WTC11 (cell line): Measurements from ENCODE around the gene ZNF135. TPM values are rescaled to one million over a fixed set of nuclear protein-coding genes. Genes with fewer than 3 reads are reported as not detected.
A peak's percentile ranks its signal among the peaks of the same experiment; 100 is the strongest.

Source experiments
- ATAC-seq: fragments of 200-7000 bp; cut with Tn5 transposase; 2 replicates; pipeline ENCODE4 v1.10.0; 2021; ENCODE audit warnings: mild to moderate bottlenecking, moderate library complexity
- CTCF ChIA-PET: fragments of 300-600 bp; sonication (Branson Sonifier 250); formaldehyde crosslinking; loops from one replicate; lab custom pipeline; 2021; ENCODE audit warnings: antibody characterized with exemption; lab: Charles Lee
- POLR2A ChIA-PET: fragments of 350-600 bp; sonication (Branson Sonifier 250); formaldehyde crosslinking; loops from one replicate; lab custom pipeline; 2021; ENCODE audit warnings: antibody characterized with exemption; lab: Charles Lee
- DNase-seq: peaks from one replicate; pipeline ENCODE4 v3.0.0; 2021; ENCODE audit warnings: low spot score
- H3K27ac Mint-ChIP-seq: 2 replicates; pipeline ENCODE4 v1.8.0; 2021; ENCODE audit warnings: mixed read lengths
- H3K27me3 Mint-ChIP-seq: 2 replicates; pipeline ENCODE4 v1.8.0; 2021; ENCODE audit warnings: low read depth, mild to moderate bottlenecking, moderate library complexity, mixed read lengths
- H3K36me3 Mint-ChIP-seq: 2 replicates; pipeline ENCODE4 v1.8.0; 2021; ENCODE audit warnings: mixed read lengths
- H3K4me1 Mint-ChIP-seq: 2 replicates; pipeline ENCODE4 v1.8.0; 2022; ENCODE audit warnings: mixed read lengths
- H3K4me3 Mint-ChIP-seq: 2 replicates; pipeline ENCODE4 v1.8.0; 2021; ENCODE audit warnings: mild to moderate bottlenecking, moderate library complexity, mixed read lengths
- H3K9me3 Mint-ChIP-seq: 2 replicates; pipeline ENCODE4 v1.8.0; 2021; ENCODE audit warnings: mixed read lengths
- CREB1 ChIP-seq: sonication (generic); formaldehyde crosslinking; IDR thresholded peaks from 2 replicates; pipeline ENCODE4 v1.8.0; 2023; ENCODE audit warnings: mild to moderate bottlenecking, missing genetic modification reagents
- ETV6 ChIP-seq: sonication (generic); formaldehyde crosslinking; IDR thresholded peaks from 2 replicates; pipeline ENCODE4 v1.8.1; 2022; ENCODE audit warnings: mild to moderate bottlenecking, missing genetic modification reagents
- HMGA2 ChIP-seq: fragments of 250-450 bp; sonication (Bioruptor Pico); IDR thresholded peaks from 2 replicates; pipeline ENCODE4 v1.4.0; 2021; ENCODE audit warnings: mild to moderate bottlenecking, moderate library complexity
- JUN ChIP-seq: sonication (generic); formaldehyde crosslinking; IDR thresholded peaks from 2 replicates; pipeline ENCODE4 v1.8.0; 2023; ENCODE audit warnings: mild to moderate bottlenecking, missing genetic modification reagents
- NFYB ChIP-seq: sonication (generic); formaldehyde crosslinking; conservative IDR thresholded peaks from 2 replicates; pipeline ENCODE4 v1.8.0; 2022; ENCODE audit warnings: low read depth, missing genetic modification reagents
- NR2C2 ChIP-seq: sonication (generic); formaldehyde crosslinking; IDR thresholded peaks from 2 replicates; pipeline ENCODE4 v1.8.0; 2022; ENCODE audit warnings: mild to moderate bottlenecking, missing genetic modification reagents
- OVOL2 ChIP-seq: fragments of 250-450 bp; sonication (Bioruptor Pico); IDR thresholded peaks from 2 replicates; pipeline ENCODE4 v1.9.0; 2021; ENCODE audit warnings: mild to moderate bottlenecking, borderline replicate concordance
- TEAD4 ChIP-seq: sonication (generic); formaldehyde crosslinking; IDR thresholded peaks from 2 replicates; pipeline ENCODE4 v1.8.0; 2022; ENCODE audit warnings: mild to moderate bottlenecking, missing genetic modification reagents
- TP53 ChIP-seq: sonication (generic); formaldehyde crosslinking; IDR thresholded peaks from 2 replicates; pipeline ENCODE4 v1.8.1; 2023; ENCODE audit warnings: mild to moderate bottlenecking, missing genetic modification reagents
- ZNF219 ChIP-seq: sonication (generic); formaldehyde crosslinking; IDR thresholded peaks from 2 replicates; pipeline ENCODE4 v1.8.0; 2023; ENCODE audit warnings: missing genetic modification reagents, mild to moderate bottlenecking, borderline replicate concordance
- ZNF671 ChIP-seq: fragments of 250-450 bp; sonication (Bioruptor Pico); IDR thresholded peaks from 2 replicates; pipeline ENCODE4 v1.8.0; 2021; ENCODE audit warnings: mild to moderate bottlenecking
- total RNA-seq: library from RNA; stranded (reverse); gene quantifications from 3 replicates; pipeline ENCODE4 v1.2.3, GENCODE V29; 2021
- TF ChIP-seq, protein P1 (sequence below): fragments of 250-450 bp; sonication (Bioruptor Pico); conservative IDR thresholded peaks from 2 replicates; pipeline ENCODE4 v1.9.0; 2021; ENCODE audit warnings: mild to moderate bottlenecking
- TF ChIP-seq, protein P2 (sequence below): sonication (generic); formaldehyde crosslinking; IDR thresholded peaks from 2 replicates; pipeline ENCODE4 v1.8.0; 2022; ENCODE audit warnings: mild to moderate bottlenecking, missing genetic modification reagents
- TF ChIP-seq, protein P3 (sequence below): fragments of 250-450 bp; sonication (Bioruptor Pico); IDR thresholded peaks from 2 replicates; pipeline ENCODE4 v2.1.2; 2022; ENCODE audit warnings: mild to moderate bottlenecking, moderate library complexity
- TF ChIP-seq, protein P4 (sequence below): sonication (generic); formaldehyde crosslinking; conservative IDR thresholded peaks from 2 replicates; pipeline ENCODE4 v1.8.1; 2023; ENCODE audit warnings: mild to moderate bottlenecking, low read depth, missing genetic modification reagents, moderate library complexity
- TF ChIP-seq, protein P5 (sequence below): sonication (generic); formaldehyde crosslinking; IDR thresholded peaks from 2 replicates; pipeline ENCODE4 v1.8.1; 2023; ENCODE audit warnings: mild to moderate bottlenecking, missing genetic modification reagents, borderline replicate concordance
- TF ChIP-seq, protein P6 (sequence below): fragments of 250-450 bp; sonication (Bioruptor Pico); IDR thresholded peaks from 2 replicates; pipeline ENCODE4 v1.8.0; 2021; ENCODE audit warnings: mild to moderate bottlenecking
- TF ChIP-seq, protein P7 (sequence below): fragments of 200-600 bp; IDR thresholded peaks from 2 replicates; pipeline ENCODE4 v1.8.0; 2022; ENCODE audit warnings: antibody characterized with exemption

The ZNF135 gene
- total RNA-seq, 1 experiment from 2014 or later: 5.6 TPM

DNA sequence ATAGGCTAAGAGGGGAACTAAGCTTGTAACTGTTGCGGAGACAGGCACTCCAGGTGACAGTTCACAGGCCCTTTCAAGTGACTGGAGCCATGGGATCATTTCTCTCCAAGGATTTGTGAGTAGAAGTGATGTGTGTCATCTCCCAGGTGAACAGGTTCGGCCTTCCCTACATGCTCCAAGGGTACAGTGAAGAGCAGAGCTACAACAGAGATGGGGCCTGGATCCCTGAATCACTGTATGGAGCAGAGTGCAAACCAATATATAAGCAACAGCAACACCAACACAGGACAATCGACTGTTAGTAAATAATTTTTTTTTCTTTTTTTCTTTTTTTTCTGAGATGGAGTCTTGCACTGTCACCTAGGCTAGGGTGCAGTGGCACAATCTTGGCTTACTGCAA, 23.9 kb downstream of the ZNF135 start:
- peaks cover 9% of the 10 kb centered on the region for H3K27me3 Mint-ChIP-seq
- no peak for TF ChIP-seq CREB1 (CRISPR knock-in tag)
- TF ChIP-seq TP53 (CRISPR knock-in tag): no peak
- TF ChIP-seq, protein P1, sequence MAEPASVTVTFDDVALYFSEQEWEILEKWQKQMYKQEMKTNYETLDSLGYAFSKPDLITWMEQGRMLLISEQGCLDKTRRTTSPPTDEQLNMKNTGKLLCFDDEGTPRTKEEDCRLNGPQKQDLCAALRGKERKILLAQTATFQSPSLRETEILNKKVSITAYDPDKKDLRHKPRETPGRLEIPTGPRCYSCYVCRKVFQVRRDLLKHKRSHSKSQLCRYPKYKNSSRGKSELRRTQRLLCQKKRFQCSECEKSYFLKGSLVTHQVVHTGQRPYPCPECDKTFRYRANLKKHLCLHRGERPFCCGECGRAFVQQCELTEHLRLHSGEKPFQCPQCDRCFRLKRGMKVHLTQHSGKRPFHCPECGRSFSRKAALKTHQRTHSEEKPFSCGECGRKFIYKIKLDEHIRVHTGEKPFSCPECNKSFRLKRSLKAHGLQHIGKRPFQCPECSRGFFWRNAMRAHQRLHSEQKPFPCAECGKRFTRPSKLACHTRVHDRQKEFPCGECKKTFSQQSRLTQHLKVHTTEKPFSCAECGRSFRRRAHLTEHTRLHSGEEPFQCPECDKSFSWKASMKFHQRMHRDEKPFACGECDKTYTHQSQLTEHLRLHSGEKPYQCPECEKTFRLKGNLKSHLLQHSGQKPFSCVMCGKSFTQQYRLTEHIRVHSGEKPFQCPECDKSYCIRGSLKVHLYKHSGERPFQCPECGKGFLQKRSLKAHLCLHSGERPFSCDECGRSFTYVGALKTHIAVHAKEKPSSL (CRISPR knock-in tag): no peak
- TF ChIP-seq ETV6 (CRISPR knock-in tag): no peak
- no peak for TF ChIP-seq ZNF219 (CRISPR knock-in tag)
- no peak for TF ChIP-seq OVOL2 (CRISPR knock-in tag)
- TF ChIP-seq NFYB (CRISPR knock-in tag): no peak
- TF ChIP-seq, protein P2, sequence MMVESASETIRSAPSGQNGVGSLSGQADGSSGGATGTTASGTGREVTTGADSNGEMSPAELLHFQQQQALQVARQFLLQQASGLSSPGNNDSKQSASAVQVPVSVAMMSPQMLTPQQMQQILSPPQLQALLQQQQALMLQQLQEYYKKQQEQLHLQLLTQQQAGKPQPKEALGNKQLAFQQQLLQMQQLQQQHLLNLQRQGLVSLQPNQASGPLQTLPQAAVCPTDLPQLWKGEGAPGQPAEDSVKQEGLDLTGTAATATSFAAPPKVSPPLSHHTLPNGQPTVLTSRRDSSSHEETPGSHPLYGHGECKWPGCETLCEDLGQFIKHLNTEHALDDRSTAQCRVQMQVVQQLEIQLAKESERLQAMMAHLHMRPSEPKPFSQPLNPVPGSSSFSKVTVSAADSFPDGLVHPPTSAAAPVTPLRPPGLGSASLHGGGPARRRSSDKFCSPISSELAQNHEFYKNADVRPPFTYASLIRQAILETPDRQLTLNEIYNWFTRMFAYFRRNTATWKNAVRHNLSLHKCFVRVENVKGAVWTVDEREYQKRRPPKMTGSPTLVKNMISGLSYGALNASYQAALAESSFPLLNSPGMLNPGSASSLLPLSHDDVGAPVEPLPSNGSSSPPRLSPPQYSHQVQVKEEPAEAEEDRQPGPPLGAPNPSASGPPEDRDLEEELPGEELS: no peak
- no peak for TF ChIP-seq NR2C2
- no peak for TF ChIP-seq TEAD4
- TF ChIP-seq ZNF671 (CRISPR knock-in tag): no peak
- TF ChIP-seq, protein P3, sequence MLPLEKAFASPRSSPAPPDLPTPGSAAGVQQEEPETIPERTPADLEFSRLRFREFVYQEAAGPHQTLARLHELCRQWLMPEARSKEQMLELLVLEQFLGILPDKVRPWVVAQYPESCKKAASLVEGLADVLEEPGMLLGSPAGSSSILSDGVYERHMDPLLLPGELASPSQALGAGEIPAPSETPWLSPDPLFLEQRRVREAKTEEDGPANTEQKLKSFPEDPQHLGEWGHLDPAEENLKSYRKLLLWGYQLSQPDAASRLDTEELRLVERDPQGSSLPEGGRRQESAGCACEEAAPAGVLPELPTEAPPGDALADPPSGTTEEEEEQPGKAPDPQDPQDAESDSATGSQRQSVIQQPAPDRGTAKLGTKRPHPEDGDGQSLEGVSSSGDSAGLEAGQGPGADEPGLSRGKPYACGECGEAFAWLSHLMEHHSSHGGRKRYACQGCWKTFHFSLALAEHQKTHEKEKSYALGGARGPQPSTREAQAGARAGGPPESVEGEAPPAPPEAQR: no peak
- TF ChIP-seq, all 79 proteins: peak for 0
- no peaks in the 10 kb centered on the region for H3K4me1 Mint-ChIP-seq
- ATAC-seq: no peak
- H3K4me3 Mint-ChIP-seq: no peak overlapping the region
- DNase-seq: no peak
- H3K9me3 Mint-ChIP-seq: peaks cover 8% of the 10 kb centered on the region
- H3K27ac Mint-ChIP-seq: no peak overlapping the region
- ChIA-PET CTCF (interaction anchor here (0.9 kb wide), 1 partner anchor 61 kb away, joined by 4 read pairs; no protein-coding TSS in a partner anchor), POLR2A (no interaction called here)
- H3K36me3 Mint-ChIP-seq: peaks cover 17% of the 10 kb centered on the region

DNA sequence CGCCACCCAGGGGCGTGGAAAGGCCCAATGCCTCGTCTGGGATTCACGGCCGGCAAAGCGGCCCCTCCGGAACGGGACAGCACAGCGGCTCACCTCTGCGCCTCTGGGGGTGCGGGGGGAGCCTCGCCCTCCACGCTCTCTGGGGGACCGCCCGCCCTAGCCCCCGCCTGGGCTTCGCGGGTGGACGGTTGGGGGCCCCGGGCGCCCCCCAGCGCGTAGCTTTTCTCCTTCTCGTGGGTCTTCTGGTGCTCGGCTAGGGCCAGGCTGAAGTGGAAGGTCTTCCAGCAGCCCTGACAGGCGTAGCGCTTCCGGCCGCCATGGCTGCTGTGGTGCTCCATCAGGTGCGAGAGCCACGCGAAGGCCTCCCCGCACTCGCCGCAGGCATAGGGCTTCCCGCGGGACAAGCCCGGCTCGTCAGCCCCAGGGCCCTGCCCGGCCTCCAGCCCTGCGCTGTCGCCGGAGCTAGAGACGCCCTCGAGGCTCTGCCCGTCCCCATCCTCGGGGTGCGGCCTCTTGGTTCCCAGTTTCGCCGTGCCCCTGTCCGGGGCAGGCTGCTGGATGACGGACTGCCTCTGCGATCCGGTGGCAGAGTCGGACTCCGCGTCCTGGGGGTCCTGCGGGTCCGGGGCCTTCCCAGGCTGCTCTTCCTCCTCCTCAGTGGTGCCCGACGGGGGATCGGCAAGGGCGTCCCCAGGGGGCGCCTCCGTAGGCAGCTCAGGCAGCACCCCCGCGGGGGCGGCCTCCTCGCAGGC, 25.7 kb downstream of the ZNF135 start:
- DNase-seq (no peak), ATAC-seq (0 out of 2 replicates have a peak, but pooled peaks have one; percentile 16)
- ChIA-PET POLR2A (no interaction called here), CTCF (no interaction called here)
- H3K9me3 Mint-ChIP-seq: peaks cover 8% of the 10 kb centered on the region
- H3K27me3 Mint-ChIP-seq: peaks cover 7% of the 10 kb centered on the region
- H3K4me1 Mint-ChIP-seq: no peaks in the 10 kb centered on the region
- no peak overlapping the region for H3K27ac Mint-ChIP-seq
- H3K4me3 Mint-ChIP-seq: no peak overlapping the region
- peaks cover 21% of the 10 kb centered on the region for H3K36me3 Mint-ChIP-seq
- TF ChIP-seq, protein P4, sequence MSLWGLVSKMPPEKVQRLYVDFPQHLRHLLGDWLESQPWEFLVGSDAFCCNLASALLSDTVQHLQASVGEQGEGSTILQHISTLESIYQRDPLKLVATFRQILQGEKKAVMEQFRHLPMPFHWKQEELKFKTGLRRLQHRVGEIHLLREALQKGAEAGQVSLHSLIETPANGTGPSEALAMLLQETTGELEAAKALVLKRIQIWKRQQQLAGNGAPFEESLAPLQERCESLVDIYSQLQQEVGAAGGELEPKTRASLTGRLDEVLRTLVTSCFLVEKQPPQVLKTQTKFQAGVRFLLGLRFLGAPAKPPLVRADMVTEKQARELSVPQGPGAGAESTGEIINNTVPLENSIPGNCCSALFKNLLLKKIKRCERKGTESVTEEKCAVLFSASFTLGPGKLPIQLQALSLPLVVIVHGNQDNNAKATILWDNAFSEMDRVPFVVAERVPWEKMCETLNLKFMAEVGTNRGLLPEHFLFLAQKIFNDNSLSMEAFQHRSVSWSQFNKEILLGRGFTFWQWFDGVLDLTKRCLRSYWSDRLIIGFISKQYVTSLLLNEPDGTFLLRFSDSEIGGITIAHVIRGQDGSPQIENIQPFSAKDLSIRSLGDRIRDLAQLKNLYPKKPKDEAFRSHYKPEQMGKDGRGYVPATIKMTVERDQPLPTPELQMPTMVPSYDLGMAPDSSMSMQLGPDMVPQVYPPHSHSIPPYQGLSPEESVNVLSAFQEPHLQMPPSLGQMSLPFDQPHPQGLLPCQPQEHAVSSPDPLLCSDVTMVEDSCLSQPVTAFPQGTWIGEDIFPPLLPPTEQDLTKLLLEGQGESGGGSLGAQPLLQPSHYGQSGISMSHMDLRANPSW: no peak
- TF ChIP-seq HMGA2 (CRISPR knock-in tag): no peak
- TF ChIP-seq, protein P5, sequence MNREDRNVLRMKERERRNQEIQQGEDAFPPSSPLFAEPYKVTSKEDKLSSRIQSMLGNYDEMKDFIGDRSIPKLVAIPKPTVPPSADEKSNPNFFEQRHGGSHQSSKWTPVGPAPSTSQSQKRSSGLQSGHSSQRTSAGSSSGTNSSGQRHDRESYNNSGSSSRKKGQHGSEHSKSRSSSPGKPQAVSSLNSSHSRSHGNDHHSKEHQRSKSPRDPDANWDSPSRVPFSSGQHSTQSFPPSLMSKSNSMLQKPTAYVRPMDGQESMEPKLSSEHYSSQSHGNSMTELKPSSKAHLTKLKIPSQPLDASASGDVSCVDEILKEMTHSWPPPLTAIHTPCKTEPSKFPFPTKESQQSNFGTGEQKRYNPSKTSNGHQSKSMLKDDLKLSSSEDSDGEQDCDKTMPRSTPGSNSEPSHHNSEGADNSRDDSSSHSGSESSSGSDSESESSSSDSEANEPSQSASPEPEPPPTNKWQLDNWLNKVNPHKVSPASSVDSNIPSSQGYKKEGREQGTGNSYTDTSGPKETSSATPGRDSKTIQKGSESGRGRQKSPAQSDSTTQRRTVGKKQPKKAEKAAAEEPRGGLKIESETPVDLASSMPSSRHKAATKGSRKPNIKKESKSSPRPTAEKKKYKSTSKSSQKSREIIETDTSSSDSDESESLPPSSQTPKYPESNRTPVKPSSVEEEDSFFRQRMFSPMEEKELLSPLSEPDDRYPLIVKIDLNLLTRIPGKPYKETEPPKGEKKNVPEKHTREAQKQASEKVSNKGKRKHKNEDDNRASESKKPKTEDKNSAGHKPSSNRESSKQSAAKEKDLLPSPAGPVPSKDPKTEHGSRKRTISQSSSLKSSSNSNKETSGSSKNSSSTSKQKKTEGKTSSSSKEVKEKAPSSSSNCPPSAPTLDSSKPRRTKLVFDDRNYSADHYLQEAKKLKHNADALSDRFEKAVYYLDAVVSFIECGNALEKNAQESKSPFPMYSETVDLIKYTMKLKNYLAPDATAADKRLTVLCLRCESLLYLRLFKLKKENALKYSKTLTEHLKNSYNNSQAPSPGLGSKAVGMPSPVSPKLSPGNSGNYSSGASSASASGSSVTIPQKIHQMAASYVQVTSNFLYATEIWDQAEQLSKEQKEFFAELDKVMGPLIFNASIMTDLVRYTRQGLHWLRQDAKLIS (CRISPR knock-in tag): no peak
- TF ChIP-seq, protein P6, sequence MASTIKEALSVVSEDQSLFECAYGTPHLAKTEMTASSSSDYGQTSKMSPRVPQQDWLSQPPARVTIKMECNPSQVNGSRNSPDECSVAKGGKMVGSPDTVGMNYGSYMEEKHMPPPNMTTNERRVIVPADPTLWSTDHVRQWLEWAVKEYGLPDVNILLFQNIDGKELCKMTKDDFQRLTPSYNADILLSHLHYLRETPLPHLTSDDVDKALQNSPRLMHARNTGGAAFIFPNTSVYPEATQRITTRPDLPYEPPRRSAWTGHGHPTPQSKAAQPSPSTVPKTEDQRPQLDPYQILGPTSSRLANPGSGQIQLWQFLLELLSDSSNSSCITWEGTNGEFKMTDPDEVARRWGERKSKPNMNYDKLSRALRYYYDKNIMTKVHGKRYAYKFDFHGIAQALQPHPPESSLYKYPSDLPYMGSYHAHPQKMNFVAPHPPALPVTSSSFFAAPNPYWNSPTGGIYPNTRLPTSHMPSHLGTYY: no peak
- TF ChIP-seq, protein P7, sequence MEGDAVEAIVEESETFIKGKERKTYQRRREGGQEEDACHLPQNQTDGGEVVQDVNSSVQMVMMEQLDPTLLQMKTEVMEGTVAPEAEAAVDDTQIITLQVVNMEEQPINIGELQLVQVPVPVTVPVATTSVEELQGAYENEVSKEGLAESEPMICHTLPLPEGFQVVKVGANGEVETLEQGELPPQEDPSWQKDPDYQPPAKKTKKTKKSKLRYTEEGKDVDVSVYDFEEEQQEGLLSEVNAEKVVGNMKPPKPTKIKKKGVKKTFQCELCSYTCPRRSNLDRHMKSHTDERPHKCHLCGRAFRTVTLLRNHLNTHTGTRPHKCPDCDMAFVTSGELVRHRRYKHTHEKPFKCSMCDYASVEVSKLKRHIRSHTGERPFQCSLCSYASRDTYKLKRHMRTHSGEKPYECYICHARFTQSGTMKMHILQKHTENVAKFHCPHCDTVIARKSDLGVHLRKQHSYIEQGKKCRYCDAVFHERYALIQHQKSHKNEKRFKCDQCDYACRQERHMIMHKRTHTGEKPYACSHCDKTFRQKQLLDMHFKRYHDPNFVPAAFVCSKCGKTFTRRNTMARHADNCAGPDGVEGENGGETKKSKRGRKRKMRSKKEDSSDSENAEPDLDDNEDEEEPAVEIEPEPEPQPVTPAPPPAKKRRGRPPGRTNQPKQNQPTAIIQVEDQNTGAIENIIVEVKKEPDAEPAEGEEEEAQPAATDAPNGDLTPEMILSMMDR: no peak
- TF ChIP-seq JUN (CRISPR knock-in tag): no peak
